NCI-H1105 treated with DMSO at 0.1 percent for 48 hours (cell line): ENCODE data around the gene PIK3R2.
"Not testable (repeated sequence)": the region's sequence is repeated elsewhere in the genome, so short reads cannot be mapped to it uniquely, and the experiment has no call there.

Source experiments
- DNase-seq: peaks from one replicate; lab custom pipeline; 2025; lab: John Stamatoyannopoulos, UW

PIK3R2 gene

GRCh38 chr19:18152817-18153555, at the start of gene PIK3R2:
TSS of gene PIK3R2 (plus strand) at chr19:18153163. CDS start at chr19:18155880, 2,717 bp downstream.
- DNase-seq, result peak; percentile 98

DNA sequence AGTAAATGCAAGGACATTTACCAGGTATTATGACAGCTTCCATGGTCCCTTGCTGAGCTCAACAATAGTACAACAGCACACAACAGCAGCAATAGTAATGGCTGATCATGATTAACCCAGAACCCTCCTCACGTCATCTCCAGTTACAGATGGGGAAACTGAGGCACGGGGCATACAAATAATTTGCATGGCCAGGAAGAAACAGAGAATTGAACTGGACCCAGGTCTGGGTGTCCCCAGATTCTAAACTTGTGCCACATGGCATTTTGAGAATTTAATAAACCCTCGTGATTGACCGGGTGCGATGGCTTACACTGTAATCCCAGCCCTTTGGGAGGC, 48.2 kb upstream of the PIK3R2 start:
- DNase-seq, result no peak

DNA sequence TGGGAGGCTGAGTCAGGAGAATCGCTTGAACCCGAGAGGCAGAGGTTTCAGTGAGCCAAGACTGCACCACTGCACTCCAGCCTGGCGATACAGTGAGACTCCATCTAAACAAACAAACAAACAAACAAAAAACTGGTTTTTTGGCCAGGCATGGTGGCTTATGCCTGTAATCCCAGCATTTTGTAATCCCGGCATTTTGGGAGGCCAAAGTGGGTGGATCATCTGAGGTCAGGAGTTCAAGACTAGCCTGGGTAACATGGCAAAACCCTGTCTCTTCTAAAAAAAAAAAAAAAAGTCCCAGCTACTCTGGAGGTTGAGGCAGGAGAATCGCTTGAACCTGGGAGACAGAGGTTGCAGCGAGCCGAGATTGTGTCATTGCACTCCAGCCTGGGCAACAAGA, 47.7 kb upstream of the PIK3R2 start:
- DNase-seq, result not testable (repeated sequence)

GRCh38 chr19:18107235-18107634, 45.7 kb upstream of the PIK3R2 start:
- no peak for DNase-seq

DNA sequence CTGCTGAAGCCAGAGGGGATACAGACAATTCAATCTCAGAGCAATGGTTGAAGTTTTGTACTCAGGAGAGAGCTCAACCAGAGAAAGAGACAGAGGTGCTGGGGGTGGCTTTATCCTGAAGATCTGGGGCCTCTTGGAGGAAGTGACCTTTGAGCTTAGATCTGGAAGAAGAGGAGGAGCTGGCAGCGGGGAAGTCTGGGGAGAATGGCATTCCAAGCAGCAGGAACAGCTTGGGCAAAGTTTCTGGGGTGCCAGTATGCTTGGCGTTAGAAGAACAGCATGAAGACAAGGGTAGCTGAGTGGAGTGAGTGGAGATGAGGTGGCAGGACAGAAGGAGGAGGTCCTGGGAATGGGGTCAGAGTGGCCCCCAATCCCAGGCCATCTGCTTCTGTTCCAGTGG, 44.1 kb upstream of the PIK3R2 start:
- no peak for DNase-seq

DNA sequence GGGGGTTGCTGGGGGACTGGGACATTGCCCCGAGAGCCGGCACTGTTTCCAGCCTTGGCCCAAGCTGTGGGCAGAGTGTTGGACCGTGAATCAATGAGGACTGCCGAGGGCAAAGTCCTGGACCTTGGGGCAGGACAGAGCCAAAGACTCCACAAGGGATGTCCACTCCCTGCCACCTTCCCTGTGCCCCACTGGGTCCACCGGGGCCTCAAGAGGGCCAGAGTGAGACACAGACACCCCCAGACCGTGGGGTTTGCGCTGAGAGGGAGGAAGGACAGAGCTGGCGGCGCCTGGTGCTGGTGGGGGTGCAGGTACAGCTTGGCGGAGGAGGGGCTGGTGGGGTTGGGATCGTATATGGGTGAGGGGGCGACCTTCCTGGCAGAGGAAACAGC, 43.6 kb upstream of the PIK3R2 start:
- DNase-seq, result no peak

DNA sequence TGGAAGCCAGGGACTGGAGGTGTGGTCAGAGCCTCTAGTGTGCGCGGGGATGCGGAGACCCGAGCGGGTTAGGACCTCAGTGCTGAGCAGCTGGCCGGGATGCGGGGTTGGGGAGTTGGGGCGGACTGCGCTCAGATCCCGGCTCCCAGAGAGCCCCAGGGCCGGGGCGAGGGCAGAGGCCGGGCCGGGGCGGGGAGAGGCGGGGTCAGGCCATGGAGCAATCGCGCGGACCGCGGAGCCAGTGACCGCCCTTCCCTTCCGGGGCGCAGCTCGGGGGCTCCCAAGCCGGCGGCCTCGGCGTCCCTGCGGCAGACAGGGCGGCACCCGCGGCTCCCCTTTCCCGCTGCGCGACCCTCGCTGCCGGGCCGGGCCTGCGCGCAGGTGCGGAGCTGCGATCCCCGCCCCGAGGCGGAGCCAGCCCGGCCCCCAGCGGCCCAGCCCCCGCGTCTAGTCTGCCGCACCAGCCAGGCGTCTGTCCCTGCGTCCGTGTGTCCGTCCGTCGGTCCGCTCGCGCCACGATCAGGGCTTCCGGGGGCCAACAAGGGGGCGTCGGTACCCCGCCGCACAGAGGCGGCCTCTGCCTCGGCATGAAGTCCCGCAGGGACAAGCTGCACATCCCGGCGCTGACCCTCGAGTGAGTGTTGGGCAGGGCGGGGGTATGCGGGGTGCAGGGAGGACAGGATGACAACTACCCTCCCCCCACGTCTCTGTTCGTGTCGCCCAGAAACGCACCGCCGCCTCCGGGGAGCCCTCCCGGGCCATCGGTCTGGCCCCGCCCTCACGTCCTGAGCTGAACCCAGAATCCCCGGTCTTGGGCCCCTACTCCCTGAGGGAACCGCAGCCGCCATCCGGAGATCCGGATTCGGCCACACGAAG, 43.0 kb upstream of the PIK3R2 start:
- peak; percentile 8 for DNase-seq

- no peak for DNase-seq
These were observed 42.2 kb upstream of the PIK3R2 start for GRCh38 chr19:18110609-18111232.

DNA sequence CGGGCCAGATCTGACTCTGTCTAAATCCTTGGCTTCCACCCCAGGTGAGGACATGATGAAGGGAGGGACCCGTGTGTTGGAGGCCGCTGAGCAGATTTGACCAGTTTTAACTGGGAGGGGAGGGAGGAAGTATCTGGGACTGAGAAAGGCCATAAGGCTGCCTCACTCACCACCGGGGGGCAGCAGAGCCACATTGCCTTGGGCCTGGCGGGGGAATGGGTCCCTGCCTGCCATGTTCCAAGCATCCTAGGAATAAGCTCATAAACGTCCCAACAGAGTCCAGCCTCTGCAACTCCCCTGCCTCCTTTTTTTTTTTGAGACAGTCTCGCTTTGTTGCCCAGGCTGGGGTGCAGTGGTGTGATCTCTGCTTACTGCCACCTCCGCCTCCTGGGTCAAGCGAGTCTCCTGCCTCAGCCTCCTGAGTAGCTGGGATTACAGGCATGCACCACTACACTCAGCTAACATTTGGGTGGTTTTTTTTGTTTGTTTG, 39.9 kb upstream of the PIK3R2 start:
- peak; percentile 61 for DNase-seq

- no peak for DNase-seq
These were observed 39.1 kb upstream of the PIK3R2 start for GRCh38 chr19:18113827-18114226.

GRCh38 chr19:18114483-18114882, 38.5 kb upstream of the PIK3R2 start:
- DNase-seq, result no peak

GRCh38 chr19:18117364-18117691, 35.6 kb upstream of the PIK3R2 start:
- no peak for DNase-seq

DNA sequence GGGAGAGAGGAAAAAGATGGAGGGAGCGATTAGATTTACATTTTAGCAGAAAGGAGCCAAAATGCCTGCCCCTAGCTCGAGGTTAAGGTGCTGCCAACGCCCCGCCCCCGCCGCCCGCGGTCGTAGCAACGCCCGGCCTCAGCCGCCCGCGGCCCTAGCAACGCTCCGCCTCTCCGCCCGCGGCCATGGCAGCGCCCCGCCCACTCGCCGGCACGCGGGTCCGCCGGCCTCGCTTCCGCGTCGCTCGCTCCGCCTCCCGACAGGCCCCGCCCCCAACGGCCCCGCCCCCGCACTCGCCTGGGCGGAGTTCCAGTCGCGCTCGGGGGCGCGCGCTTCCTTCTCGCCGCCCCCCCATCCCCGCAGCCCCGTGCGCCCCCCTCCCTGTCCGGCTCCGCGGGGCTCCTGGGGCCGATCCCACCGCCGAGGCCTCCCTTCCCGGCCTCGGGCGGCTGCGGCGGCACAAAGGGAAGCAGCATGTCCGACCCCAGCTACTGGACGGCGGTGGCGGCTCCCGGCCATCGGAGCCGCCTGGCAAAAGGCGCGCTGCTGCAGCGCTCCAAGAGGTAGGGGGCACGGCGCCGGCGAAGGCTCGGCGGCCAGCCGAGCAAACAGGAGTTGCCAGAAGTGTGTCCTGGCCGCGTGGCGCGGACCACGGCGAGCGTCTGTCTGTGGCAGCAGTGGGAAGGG, 35.1 kb upstream of the PIK3R2 start:
- peak; percentile 83 for DNase-seq

GRCh38 chr19:18118420-18119012, 34.4 kb upstream of the PIK3R2 start:
- DNase-seq, result no peak

DNA sequence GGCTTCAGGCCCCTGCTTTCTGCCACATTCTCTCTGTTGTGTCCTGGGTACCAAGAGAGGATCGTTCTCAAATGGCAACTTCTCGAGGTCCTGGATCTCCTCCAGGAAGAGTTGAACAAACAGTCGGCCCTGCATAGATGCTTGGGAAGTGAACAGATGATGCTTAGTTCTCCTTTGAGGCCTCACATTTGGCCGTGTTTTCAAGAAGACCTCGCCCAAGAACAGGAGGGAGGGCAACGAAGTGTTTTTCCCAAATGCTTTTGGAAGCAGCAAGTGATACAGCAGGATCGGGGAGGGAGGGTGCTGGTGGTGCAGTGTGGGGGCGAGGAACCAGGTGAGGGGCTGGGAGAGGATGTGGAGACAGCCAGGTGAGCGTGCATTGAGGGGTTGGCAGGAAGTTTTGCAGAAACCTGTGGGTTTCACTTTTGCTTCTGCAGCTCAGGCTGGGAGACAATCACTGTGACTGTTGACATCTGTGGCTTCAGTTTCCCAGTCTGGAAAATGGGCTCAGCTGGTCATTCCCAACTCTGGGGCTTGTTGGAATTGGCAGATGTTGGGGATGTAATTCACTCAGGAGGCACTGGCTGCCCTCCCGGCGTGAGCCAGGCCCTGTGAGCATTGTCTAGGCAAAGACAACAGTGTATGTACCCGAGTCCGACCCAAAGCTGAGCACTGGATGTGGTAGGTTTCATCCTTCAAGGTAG, 33.8 kb upstream of the PIK3R2 start:
- no peak for DNase-seq

- no peak for DNase-seq
These were observed 33.3 kb upstream of the PIK3R2 start for GRCh38 chr19:18119717-18120105.

DNA sequence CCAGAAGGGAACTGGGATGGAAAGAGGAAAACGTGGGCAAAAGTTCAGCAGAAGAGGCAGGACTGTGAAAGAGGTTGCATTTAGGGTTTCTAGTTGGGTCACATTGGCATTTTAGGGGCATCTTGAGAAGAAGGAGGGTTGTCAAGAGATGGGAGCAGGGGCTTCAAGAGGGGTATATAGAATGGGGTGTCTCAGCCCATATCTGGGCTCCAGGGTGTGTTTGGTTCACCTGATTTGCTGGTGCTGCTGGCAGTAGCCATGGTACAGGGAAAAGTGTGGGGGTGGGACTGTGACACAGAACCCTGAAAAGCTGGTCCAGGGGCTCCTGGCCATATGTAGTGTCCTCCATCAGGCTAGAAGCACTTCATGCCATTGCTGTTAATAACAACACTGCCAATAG, 32.8 kb upstream of the PIK3R2 start:
- no peak for DNase-seq

GRCh38 chr19:18121166-18121565, 31.8 kb upstream of the PIK3R2 start:
- no peak for DNase-seq

DNA sequence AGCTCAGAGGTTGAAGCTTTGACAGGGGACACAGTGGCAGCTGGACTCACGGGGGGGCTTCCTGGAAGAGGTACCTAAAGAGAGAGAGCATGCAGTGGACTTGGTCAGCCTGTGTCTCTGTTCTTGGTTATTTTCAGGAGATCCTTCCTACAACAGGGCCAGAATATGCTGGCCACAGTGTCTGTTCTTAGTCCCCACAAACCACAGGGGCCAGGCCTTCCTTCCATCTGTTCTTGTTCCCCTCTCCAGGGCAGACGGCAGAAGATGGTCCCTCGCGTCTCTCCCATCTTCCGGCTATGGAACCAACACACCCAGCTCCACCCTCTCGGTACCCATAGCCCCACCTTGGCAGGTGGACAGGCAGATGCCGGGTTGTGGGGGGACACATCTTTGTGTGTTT, 30.5 kb upstream of the PIK3R2 start:
- no peak for DNase-seq

- no peak for DNase-seq
These were observed 29.8 kb upstream of the PIK3R2 start for GRCh38 chr19:18122860-18123795.
